K562 (cell line): ENCODE results near the gene ULK1.
"Not testable (repeated sequence)": the region's sequence is repeated elsewhere in the genome, so short reads cannot be mapped to it uniquely, and the experiment has no call there.

ENCODE experiments used
- CTCF ChIP-seq, 3 experiments: IDR thresholded peaks in 2 of 3; conservative IDR thresholded peaks in 1 of 3; 2 replicates each; pipeline ENCODE4 v1.5.1; 2011 to 2012; ENCODE audit warnings: low read length in 3 of 3, mild to moderate bottlenecking in 3 of 3, control low read depth in 2 of 3, improper control_type of control experiment in 1 of 3, inconsistent platforms in 1 of 3, low read depth in 1 of 3, mixed read lengths in 1 of 3, moderate library complexity in 1 of 3; ENCODE audit not compliant: insufficient read depth in 2 of 3
- ELF4 ChIP-seq: fragments of 450-650 bp; formaldehyde crosslinking; IDR thresholded peaks from 2 replicates; pipeline ENCODE4 v1.4.0; 2022; ENCODE audit warnings: missing genetic modification characterization
- PML ChIP-seq: IDR thresholded peaks from 2 replicates; pipeline ENCODE4 v1.6.1; 2012; ENCODE audit warnings: low read length, inconsistent platforms
- POLR3A ChIP-seq: IDR thresholded peaks from 2 replicates; pipeline ENCODE4 v1.6.1; 2011; ENCODE audit warnings: borderline replicate concordance, mild to moderate bottlenecking, moderate library complexity; ENCODE audit not compliant: insufficient read length, insufficient read depth; ENCODE audit errors: extremely low read depth
- REST ChIP-seq, 2 experiments: fragments of 450-650 bp; formaldehyde crosslinking in 1 of 2; IDR thresholded peaks; 2 replicates each; pipeline versions ENCODE4 v1.4.0 to v1.6.1; 2014 to 2020; ENCODE audit warnings: mild to moderate bottlenecking in 2 of 2, borderline replicate concordance in 1 of 2, low read depth in 1 of 2
- ZNF143 ChIP-seq: sonication (generic); formaldehyde crosslinking; IDR thresholded peaks from 2 replicates; pipeline ENCODE4 v1.9.0; 2022; ENCODE audit warnings: mild to moderate bottlenecking, missing genetic modification reagents

DNA sequence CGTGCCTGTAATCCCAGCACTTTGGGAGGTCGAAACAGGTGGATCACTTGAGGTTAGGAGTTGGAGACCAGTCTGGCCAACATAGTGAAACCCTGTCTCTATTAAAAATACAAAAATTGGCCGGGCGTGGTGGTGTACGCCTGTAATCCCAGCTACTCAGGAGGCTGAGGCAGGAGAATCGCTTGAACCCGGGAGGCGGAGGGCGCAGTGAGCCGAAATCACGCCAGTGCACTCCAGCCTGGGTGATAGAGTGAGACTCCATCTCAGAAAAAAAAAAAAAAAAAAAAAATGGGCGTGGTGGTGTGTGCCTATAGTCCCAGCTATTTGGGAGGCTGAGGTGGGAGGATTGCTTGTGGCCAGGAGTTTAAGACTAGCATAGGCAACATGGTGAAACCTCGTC lies 60.0 kb downstream of the ULK1 start:
- not testable (repeated sequence) for TF ChIP-seq ZNF143; CTCF (IDR thresholded peaks at IDR 0.05 in 2 of 3, conservative IDR thresholded peaks at IDR 0.05 in 1 of 3; ENCODE audit: insufficient read depth in 2 of 3, low read depth in 1 of 3, low read length in 3 of 3); POLR3A; ELF4 (CRISPR knock-in tag); PML; REST (IDR thresholded peaks at IDR 0.05; ENCODE audit: borderline replicate concordance); REST (CRISPR knock-in tag; IDR thresholded peaks at IDR 0.05; ENCODE audit: low read depth)
